Measurements from ENCODE around the gene CALCOCO1. TPM values are rescaled to one million over a fixed set of nuclear protein-coding genes. Genes with fewer than 3 reads are reported as not detected.

Gene CALCOCO1
- total and polyA plus RNA-seq, 2 of the 8 experiments (the other 6 are each of a cell fraction or from before 2014, with no cell fraction given), result 20.3 to 39.3 TPM

GRCh38 chr12:53684654-53685220, 42.5 kb downstream of the CALCOCO1 start (continued):
- TF ChIP-seq NRF1 (IDR thresholded peaks at IDR 0.05; ENCODE audit: low read depth, low read length), result no peak
